Measurements from ENCODE around the gene PRKCH. TPM values are rescaled to one million over a fixed set of nuclear protein-coding genes. Genes with fewer than 3 reads are reported as not detected.

Gene PRKCH
- total RNA-seq, 1 experiment from 2014 or later = 3.8 TPM

DNA sequence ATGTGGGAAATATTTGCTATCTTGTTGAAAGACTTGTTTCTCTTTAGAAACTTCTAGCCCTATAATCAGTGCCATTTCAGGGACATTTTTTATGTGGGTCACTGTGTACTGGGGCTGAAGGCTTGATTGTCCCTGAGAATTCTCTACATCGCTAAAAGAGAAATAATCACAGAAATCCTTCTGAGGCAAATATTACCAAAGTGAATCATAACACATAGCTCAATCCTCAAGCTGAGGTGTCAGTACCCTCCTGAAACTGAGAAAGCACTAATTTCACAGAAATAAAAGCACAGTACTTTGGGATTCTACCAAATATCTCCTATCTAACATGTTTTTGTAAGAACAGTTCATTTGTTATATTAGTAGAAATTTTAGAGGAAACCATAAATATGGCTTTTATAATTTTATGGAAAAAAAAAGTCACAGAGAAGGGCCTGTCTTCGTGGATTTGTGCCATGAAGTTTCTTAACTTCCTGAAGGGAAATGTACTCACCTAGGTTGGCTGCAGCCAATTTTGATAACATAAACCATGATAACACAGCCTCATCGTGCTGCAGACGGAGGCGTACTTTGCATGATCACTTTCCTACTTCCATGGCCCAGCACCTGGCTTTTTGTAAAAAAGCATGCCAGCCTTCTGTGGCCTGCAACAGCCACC lies 210.2 kb downstream of the PRKCH start:
- DNase-seq (ENCODE audit: low read depth) = no peak

DNA sequence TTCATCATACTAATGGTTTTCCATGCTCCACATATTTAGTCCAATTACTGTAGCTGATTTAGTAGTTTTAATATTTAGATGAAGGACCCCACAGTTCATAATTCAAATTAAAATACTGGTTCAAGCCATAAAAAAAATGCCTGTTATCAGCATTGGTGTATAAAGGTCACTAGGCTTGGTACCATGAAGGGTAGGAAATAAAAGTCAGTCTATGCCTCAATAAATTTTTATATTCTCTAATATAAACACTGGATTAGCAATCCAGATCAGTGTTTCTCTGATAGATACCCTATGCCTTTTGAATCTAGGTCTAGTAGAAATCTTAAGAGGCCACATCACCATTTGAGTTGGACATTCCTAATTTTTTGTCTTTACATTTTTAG lies 210.7 kb downstream of the PRKCH start:
- no peak for DNase-seq (ENCODE audit: low read depth)

DNA sequence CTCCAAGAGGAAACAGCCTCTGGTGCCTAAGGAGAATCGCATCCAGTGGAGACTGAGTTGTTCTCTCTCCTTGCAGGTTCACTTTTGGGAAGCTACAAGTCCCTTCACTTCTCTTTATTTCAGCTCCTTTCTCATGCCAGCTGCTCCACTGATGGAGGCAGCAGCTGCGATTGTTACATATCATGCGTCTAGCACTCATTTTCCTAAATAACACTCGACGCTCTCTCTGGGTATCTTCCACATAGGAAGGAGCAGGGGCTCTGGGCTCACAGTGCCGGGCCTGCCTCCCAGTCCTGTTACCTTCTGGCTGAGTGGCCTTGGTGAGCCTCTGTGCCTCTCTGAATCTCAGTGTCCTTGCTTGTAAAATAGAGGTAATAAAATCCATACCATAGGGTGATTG lies 211.4 kb downstream of the PRKCH start:
- no peak for DNase-seq (ENCODE audit: low read depth)

DNA sequence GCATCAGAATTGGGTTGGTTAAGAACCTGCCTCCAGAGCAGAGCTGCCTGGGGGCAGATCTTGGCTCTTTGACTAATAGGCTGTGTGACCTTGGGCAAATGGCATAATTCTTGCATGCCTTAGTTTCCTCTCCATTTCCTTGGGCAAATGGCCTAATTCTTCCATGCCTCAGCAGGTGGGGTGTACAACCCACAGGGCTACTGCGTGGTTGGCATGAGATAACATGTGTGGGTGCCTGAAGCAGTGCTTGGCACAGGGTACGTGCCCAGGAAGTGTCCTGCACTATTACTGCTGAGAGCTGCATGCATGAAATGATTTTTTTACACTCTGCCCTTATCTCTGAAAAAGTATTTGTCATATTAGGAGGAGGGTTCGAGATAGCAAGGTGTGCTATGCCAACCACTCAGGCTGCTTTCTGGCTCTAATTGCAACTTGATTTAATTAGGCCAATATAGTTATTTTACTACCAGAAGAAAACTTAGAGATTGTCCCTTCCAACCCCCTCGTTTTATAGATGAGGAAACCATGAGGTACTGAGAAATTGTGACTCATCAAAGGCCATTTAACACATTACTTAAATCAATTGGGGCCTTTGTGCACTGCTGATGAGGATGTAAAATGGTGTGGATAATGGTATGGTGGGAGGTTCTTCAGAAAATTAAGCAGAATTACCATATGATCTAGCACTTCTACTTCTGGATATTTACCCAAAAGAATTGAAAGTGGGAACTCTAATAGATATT lies 212.3 kb downstream of the PRKCH start:
- peak; percentile 79 for DNase-seq (ENCODE audit: low read depth)

DNA sequence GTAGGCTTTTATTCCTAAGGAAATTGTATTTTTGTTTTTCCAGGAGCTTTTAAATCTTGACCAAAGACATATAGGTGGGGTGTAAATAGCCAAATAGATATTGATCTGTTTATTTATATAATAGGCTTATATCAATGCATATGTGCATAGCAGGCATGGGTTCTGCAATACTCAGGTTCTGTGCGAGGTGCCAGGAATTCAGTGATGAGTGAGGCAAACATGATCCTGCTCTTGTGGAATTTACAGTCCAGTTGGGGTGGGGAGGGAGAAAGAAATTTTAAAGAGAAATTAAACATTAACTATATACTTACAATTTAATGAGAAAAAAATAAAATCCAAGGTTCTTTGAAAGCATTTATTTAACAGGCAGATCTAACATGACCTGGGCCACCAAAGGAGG lies 213.7 kb downstream of the PRKCH start:
- no peak for DNase-seq (ENCODE audit: low read depth)

DNA sequence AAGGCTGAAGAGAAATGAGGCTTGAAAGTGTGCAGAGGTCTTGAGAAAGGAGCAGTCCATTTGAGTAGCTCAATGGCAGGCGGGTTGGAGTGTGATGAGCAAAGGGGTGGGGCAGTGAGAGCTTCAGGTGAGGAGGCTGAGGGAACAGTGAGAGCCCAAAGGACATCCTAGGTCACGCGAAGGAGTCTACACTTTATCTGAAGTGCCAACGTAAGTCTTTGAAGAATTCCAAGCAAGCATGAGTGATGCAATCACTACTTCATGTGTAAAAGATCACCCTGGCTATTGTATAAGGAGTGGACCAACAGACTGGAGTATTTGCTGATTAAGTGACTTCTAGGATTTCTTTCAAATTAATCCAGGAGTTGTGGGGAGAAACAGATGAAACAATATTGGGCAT lies 214.1 kb downstream of the PRKCH start:
- DNase-seq (ENCODE audit: low read depth) = no peak

DNA sequence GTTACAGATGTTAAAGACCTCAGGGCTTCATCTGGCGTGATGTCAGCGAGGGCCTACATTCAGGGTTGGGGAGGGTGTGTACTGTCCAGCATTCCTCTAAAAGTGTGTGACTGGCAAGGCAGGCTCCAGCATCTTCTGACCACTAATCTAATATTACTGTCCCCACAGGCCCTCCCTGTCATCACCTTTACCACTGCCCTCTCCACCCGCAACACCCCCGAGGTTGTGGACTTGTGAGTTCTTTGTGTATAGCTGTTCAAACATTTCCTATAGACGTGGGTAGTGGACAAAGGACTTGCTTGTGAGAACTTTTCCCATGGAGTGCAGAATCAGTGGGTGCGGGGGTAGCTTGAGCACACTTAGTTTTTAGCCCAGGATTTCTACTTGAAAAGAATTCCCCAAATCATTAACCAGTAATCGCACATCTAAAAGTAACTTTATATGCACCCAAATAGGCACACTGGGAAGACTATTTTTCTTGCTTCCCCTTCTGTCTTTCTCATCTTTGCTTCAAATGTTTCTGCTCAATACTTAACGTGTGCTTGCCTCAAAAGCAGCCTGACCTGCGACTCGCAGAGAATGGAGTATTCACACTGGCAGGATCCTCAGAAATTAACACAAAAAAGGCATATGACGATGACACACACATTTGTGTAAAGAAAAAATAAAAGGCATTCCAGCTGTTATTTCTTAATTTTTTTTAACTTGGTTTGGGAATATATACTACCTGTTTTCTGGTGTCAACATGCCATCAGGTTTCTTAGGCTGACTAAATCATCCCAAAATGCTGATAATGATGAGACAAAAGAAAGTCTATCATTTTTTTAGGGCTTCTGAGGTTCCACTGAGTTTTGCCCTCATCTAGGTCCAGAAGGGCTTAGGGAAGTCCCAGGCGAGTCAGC lies 215.5 kb downstream of the PRKCH start:
- DNase-seq (ENCODE audit: low read depth) = no peak

DNA sequence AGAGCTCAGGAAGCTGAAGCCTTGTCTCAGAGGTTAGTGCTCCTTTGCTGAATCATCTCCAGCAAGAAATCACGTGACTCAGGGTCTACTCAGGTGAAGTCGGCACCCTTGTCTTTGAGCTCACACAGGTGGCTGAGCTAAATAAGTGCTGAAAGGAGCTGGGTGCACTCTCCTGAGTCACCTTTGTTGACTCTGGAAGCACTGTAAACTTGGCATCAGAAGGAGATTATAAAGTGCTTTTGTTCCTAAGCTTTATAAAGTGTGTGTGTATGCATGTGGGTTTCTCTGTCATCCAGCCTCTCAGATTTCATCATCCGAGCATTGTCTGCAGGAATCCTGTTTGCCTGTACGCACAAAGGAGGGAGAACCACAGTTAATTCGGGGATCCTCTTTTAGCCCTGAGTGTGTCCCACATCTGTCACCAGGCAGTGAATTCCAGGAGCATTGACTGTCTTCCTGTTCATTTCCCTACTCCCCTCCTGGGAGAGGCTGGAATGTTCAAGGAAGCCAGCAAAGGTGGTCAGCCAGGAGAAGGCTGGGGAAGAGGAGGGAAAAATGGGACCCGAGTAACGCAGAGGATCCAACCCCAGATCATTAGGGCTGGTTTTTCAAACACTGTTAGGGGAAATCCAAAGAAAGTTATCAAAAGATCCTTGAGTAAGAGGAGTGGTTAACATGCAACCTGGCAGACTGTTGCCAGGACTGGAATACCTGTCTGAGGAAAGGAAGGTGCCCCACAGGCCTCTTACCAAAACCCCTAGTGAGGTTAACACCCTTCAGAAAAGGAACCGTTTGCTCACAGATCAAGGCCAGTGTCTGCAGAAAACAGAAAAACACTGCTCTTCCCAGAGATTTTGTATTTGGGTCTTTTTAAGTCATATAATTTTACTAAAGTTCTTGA lies 216.4 kb downstream of the PRKCH start:
- DNase-seq (ENCODE audit: low read depth) = peak; percentile 90

DNA sequence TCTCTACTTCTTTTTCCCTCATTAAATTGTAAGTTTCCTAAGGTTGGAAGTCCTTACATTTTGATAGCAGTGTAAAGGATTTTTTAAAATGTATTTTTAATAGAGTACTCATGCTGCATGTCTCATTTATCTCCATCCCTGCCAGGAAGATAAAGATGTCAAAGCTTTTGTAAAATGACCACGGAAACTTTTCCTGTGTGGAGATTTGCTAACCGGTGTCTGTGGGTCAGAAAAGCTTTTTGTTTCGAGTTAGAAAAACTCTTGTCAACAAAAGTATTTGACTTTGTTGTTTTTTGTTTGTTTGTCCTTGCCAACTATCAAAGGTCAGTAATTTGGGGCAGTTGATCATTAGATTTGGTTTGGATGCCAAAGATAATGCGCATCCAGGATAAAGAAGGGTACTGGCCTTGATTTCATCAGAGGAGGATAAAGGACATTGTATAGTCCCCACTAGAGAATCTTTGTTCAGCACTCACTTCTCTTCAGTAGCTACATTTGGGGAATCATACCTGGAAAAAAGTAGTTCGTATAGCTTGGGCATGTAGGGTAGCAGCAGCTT lies 217.2 kb downstream of the PRKCH start:
- DNase-seq (ENCODE audit: low read depth) = no peak

DNA sequence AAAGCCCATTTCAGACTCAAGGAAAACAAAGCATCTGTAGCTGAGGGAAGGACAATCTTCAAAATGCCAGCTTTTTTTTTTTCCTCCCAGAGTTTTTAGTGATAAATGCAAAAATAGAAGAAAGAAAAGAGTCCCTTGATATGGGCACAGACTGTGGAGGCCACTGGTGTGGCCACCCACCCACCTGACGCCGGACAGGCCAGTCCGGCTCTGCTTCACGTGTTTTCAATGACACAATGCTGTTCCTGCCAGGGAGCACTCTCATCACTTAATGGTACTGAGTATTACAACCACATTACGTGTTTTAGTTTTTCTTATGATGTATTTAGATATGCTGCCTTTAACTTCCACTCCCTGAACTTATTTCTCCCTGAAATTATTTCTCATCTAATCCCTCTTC lies 218.3 kb downstream of the PRKCH start:
- no peak for DNase-seq (ENCODE audit: low read depth)

DNA sequence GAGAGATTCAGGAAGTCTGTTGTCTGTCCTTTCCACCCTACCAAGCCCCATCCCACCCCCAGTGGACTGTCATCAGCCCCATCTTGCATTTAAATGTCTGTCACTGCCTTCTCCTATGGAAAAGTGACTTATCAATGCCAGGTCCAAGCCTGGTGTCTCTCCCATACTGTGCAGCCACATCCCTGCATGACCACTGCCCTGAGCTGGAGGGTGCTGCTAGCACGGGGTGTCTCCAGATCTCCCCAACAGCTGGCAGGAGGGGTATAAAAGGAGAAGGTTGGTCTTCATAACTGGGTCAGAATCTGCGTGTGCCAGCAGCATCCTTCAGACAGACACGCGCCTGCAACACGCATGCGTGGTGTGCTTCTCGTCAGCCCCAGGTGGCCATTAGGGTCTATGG lies 219.6 kb downstream of the PRKCH start:
- DNase-seq (ENCODE audit: low read depth) = no peak

DNA sequence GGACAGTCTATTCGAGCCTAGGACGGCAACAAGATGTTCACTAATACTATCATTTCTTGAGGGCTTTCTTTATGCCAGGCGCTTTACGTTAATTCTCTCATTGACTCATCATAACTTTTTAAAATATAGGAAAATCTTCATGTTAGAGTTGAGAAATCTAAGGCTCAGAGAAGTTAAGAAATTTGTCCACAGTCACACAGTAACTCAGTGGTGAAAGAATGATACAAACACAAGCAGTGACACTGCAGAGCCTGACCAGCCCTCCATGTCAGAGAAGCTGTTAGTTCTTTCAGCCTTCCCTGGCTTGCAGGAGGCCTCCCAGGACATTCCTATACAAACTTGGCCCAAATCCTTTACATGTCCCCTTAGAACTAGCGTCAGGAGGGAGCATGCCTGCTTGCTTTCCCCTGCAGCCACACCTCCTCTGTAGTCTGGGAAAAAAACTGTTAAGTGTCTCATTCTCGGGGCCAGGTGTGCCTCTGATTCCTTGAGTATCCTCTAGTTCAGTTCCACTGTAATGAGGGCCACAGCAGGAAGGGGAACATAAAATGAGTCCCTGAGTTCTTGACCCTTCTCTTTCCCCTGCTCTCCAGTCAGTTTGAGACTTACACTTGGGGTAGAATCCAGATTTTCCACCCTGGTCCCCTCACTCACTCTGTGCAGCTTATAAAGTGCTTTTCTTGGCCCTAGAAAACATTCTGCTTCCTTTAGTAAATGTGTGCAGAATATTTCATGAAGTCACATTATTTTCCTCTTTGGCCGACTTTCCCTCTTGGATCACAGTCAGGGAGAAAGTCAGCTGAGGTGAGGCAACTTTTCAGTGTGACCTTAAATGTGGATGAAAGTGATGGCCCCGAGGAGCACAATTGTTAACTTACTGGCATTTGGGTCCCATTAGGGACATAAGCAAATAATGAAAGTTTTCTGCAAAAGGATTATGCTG lies 221.7 kb downstream of the PRKCH start:
- no peak for DNase-seq (ENCODE audit: low read depth)

DNA sequence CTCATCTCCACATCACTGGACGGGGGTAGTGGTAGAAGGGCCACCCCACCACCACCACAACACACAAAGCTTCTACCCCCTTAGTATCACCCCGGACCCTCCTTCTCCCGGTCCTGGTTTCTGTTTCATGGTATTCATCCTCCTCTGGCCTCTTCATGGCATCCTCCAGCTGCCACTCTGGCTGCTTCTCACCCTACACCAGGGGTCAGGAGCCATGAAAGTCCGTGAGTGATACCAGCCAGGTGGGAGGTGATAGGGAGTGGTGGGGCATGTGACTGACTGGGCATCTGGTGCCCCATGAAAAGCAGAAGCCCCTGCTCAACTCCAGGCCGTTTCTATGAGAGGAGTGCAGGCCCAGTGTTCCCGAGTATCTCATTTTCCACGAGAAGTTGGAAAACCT lies 222.6 kb downstream of the PRKCH start:
- no peak for DNase-seq (ENCODE audit: low read depth)

DNA sequence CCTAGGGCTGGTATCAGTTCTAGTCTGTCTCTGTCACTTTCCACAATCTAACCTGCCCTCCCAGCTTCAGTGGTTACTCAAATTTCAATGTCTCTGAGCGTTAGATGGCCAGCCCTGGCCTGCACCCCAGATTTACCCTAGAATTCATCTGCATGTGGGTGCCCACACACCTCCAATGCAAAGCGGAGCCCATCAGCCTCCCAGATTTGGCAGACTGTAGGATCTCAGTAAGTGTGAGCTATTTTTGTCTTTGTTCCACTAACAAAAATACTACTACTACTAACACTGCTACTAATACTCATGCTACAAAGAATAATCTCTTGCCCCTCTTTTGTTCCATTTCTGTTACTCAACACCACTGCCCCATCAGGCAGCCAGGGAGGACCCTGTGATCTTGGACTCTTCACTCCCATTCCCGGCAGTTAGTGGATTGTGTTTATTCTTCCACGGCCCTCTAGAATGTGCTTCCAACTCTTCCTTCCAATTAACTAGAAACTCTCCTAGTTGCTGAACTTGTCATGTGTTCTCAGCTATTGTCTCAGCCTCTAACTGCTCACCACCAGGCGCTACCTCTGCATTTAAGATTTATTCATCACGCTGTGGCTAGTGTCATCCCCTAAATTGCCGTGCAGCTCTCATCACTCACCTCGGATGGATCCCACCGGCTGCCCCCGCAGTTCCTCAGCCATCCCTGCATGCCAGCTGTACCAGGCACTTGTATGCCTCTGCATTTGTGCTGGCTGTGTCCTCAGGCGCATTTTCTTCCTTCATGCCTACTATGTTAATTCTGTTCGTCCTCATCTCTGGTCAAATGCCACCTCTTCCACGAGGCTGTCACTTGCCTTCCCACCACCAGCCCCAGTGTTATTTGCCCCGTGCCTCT lies 223.3 kb downstream of the PRKCH start:
- DNase-seq (ENCODE audit: low read depth) = no peak

DNA sequence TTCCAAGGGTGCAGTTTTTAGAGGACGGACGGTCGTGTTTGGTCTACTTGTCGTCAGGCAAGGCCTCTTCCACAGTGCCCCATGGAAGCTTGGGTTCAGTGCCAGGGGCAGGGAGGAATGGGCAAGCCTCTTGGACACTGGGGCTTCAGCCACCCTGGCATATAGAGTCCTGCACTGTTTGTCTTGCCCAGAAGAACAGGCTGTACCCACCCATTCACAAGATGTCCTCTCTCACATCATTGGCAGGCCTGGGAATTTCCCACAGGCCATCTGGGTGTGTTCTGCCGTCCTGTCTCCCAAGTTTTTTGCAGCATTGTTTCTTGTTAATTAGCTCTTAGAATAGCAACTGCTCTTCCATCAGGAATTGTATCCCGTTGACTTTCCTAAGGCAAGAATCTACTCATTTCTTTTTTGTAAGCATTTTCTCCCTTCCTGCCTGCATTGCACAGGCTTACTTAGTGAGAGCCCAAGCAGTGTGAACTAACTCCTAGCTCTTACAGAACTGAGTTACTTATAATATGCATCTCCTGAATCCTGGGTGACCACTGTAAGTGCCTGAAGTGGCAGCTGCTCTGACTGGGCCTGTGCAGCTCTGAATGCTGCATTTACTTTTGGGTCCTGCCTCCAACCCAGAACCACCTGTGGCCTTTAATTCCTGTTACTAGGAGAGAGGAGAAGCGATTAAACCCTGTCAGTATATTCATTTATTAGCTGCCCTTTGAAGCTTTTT lies 224.5 kb downstream of the PRKCH start:
- no peak for DNase-seq (ENCODE audit: low read depth)

DNA sequence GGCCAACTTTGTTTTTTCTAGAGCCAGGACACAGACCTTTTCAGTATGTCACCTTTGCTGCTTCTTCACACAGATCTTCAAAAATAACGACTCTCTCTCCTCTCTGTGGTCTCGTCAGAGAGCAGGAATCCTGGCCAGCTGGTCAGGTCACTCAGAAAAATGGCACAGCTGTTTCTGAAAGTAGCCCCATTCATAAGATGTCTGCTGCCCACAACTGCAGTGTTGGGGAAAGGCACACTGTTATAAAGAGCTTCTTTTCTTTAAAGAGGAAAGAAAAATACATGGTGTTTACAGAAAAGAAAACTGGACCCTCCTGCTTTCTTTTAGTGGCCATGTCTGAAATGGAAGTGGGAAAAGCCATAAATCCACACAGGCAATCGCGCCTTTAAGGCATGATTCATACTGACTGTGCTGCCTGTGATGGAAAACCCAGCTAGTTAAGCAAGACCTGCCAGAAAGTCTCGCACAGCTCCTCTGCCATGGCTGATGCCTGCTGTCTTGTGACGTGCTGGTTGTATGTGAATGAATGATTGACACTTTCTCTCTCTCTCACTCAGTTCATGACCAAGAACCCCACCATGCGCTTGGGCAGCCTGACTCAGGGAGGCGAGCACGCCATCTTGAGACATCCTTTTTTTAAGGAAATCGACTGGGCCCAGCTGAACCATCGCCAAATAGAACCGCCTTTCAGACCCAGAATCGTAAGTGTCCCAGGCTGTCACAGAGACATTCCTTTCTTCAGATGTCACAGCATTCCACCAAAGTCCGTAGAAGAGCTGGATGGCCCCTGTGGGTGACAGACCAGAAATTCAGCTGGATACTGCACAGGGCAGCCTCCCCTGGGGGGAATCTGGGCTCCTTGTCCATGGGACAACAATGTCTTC lies 226.0 kb downstream of the PRKCH start:
- DNase-seq (ENCODE audit: low read depth) = peak; percentile 92

DNA sequence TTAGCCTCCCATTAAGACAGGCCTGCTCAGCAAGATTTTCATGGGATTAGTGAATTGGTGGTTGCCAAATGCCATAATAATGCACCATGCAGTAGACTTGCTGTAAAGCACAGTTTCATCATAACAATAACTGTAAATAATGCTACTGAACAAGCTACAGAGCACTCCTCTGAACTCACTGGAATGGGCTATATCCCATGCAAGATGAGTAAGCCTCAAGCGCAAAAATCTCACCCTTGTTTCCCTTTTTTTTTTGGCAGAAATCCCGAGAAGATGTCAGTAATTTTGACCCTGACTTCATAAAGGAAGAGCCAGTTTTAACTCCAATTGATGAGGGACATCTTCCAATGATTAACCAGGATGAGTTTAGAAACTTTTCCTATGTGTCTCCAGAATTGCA lies 228.0 kb downstream of the PRKCH start:
- no peak for DNase-seq (ENCODE audit: low read depth)

Measured in M059J (cell line).